Mucosa of descending colon (tissue), 3 donors: ENCODE data around the gene CCDC141. TPM values are rescaled to one million over a fixed set of nuclear protein-coding genes. Genes with fewer than 3 reads are reported as not detected.
"Not testable (repeated sequence)": the region's sequence is repeated elsewhere in the genome, so short reads cannot be mapped to it uniquely, and the experiment has no call there.

Experiments
- ATAC-seq: fragments of 200-7000 bp; cut with Tn5 transposase; one replicate; pipeline ENCODE4 v1.9.1; 2020; ENCODE audit warnings: mild to moderate bottlenecking, moderate library complexity
- DNase-seq, 3 donors: peaks; one replicate each; pipeline ENCODE4 v3.0.0-alpha.2; 2020
- H3K36me3 ChIP-seq: fragments of 200-600 bp; one replicate; pipeline ENCODE4 v1.8.0; 2021; ENCODE audit warnings: low read depth, mild to moderate bottlenecking
- H3K4me1 ChIP-seq: fragments of 200-600 bp; one replicate; pipeline ENCODE4 v1.8.0; 2021; ENCODE audit warnings: low read depth, mild to moderate bottlenecking
- H3K4me3 ChIP-seq: fragments of 200-600 bp; one replicate; pipeline ENCODE4 v1.8.0; 2021; ENCODE audit warnings: mild to moderate bottlenecking
- H3K9me3 ChIP-seq: fragments of 200-600 bp; one replicate; pipeline ENCODE4 v1.8.0; 2021; ENCODE audit warnings: mild to moderate bottlenecking
- CTCF ChIP-seq: fragments of 200-600 bp; IDR thresholded peaks from one replicate; pipeline ENCODE4 v1.8.0; 2022; ENCODE audit warnings: antibody characterized with exemption, mild to moderate bottlenecking
- intact Hi-C, 2 donors: fragments of 100-400 bp; cut with DNase I in 1 of 2; cut with micrococcal nuclease in 1 of 2; formaldehyde crosslinking; loops; one replicate each; pipeline versions ENCODE4 v1.11.0 to v1.11.1; 2022; cut with DNase I, micrococcal nuclease
- long read RNA-seq, 2 donors: library from polyadenylated mRNA; unstranded; transcript quantifications; one replicate each; pipeline ENCODE4 v2.0.0, GENCODE V29; 2019 to 2021
- total RNA-seq, 3 donors: library from RNA; stranded (reverse); fragmentation: NEBNext Ultra II Directional in 2 of 3; extraction: Animal tissue kit (Norgen Biotek cat#: 25700) in 2 of 3; gene quantifications; one replicate each; pipeline versions ENCODE4 v1.2.1 to v1.2.4, GENCODE V29; 2021 to 2023
- donor health status: DM: no; HTN: no; CAD: no; lungs with moderate emphysema.
- donor health status: DM: no; HTN: no; CAD: no.
- donor health status: DM: no; HTN: yes; CAD: no.

Gene CCDC141
- 1 to 10 TPM; 1.5 to 7.4 (median 1.8) TPM for total RNA-seq
- long read RNA-seq, donor 1, result 0 reads
- long read RNA-seq, donor 2, result 0 reads

GRCh38 chr2:179049546-179050311, at the start of gene CCDC141:
Gene CCDC141 (minus strand): TSS chr2:179050137. CDS start chr2:179049941, 196 bp downstream.
- no peaks in the 10 kb centered on the region for H3K4me1 ChIP-seq

GRCh38 chr2:179098080-179098689, 48.2 kb upstream of the CCDC141 start:
- TF ChIP-seq CTCF, result no peak
- DNase-seq (no peak), ATAC-seq (no peak)
- no peaks in the 10 kb centered on the region for H3K9me3 ChIP-seq
- H3K36me3 ChIP-seq, result no peaks in the 10 kb centered on the region
- H3K4me3 ChIP-seq, result no peak overlapping the region
- no peaks in the 10 kb centered on the region for H3K4me1 ChIP-seq
- intact Hi-C loops, result no loop called here

More at GRCh38 chr2:179049546-179050311, at the start of gene CCDC141:
- intact Hi-C loops, result no loop called here
- peak; percentile 64 for ATAC-seq
- Histone ChIP-seq H3K4me3 (no peak within 1 kb of the TSS), H3K9me3 (no peaks in the 10 kb centered on the region), H3K36me3 (no peaks in the 10 kb centered on the region)
- TF ChIP-seq CTCF, result no peak
- DNase-seq, result peak in 1 of 3 donors; percentile 13

GRCh38 chr2:179097131-179097530, 47.2 kb upstream of the CCDC141 start:
- Histone ChIP-seq H3K4me1 (no peaks in the 10 kb centered on the region), H3K36me3 (no peaks in the 10 kb centered on the region), H3K4me3 (no peak overlapping the region), H3K9me3 (peaks cover 2% of the 10 kb centered on the region)
- intact Hi-C loops, result no loop called here
- no peak for DNase-seq
- TF ChIP-seq CTCF, result no peak
- ATAC-seq, result no peak

GRCh38 chr2:179096090-179096489, 46.2 kb upstream of the CCDC141 start:
- peak in 1 of 3 donors; percentile 8 for DNase-seq

GRCh38 chr2:179092912-179093311, 43.0 kb upstream of the CCDC141 start:
- H3K9me3 ChIP-seq, H3K4me1 ChIP-seq, intact Hi-C loops, DNase-seq, H3K36me3 ChIP-seq, H3K4me3 ChIP-seq, ATAC-seq: not testable (repeated sequence)

More at GRCh38 chr2:179096090-179096489, 46.2 kb upstream of the CCDC141 start:
- H3K9me3 ChIP-seq, result peaks cover 2% of the 10 kb centered on the region
- H3K36me3 ChIP-seq, result no peaks in the 10 kb centered on the region
- no peak overlapping the region for H3K4me3 ChIP-seq
- TF ChIP-seq CTCF, result no peak
- intact Hi-C loops, result no loop called here
- H3K4me1 ChIP-seq, result no peaks in the 10 kb centered on the region
- ATAC-seq, result peak; percentile 81

- H3K9me3 ChIP-seq, result no peaks in the 10 kb centered on the region
- no peak for TF ChIP-seq CTCF
- no peak overlapping the region for H3K4me3 ChIP-seq
- H3K4me1 ChIP-seq, result no peaks in the 10 kb centered on the region
- DNase-seq (no peak), ATAC-seq (no peak)
- intact Hi-C loops, result no loop called here
- H3K36me3 ChIP-seq, result no peaks in the 10 kb centered on the region
Observed at GRCh38 chr2:179082697-179083096, 32.8 kb upstream of the CCDC141 start.
